SIG-M5 treated with dmso at 0.1 percent for 504 hours (cell line): ENCODE data around the gene KLF6.

Experiments
- DNase-seq: peaks from one replicate; lab custom pipeline; 2025; ENCODE audit not compliant: unreplicated experiment; lab: John Stamatoyannopoulos, UW

Gene KLF6

GRCh38 chr10:3775696-3776551 is 9.1 kb downstream of the KLF6 start:
- DNase-seq, result peak; percentile 31

- no peak for DNase-seq
Observed at GRCh38 chr10:3774814-3775695, 10.0 kb downstream of the KLF6 start.

- DNase-seq, result no peak
Observed at GRCh38 chr10:3774018-3774813, 10.8 kb downstream of the KLF6 start.

- no peak for DNase-seq
Observed at GRCh38 chr10:3773460-3774017, 11.5 kb downstream of the KLF6 start.

- DNase-seq, result no peak
Observed at GRCh38 chr10:3772361-3773171, 12.4 kb downstream of the KLF6 start.

- no peak for DNase-seq
Observed at GRCh38 chr10:3770611-3771110, 14.3 kb downstream of the KLF6 start.

- no peak for DNase-seq
Observed at GRCh38 chr10:3769556-3769955, 15.5 kb downstream of the KLF6 start.

- no peak for DNase-seq
Observed at GRCh38 chr10:3766046-3766756, 18.8 kb downstream of the KLF6 start.

GRCh38 chr10:3765146-3765545 is 19.9 kb downstream of the KLF6 start:
- no peak for DNase-seq

GRCh38 chr10:3764626-3765112 is 20.3 kb downstream of the KLF6 start:
- DNase-seq, result no peak

GRCh38 chr10:3763852-3764625 is 21.0 kb downstream of the KLF6 start:
- DNase-seq, result no peak

- DNase-seq, result no peak
Observed at GRCh38 chr10:3763035-3763456, 22.0 kb downstream of the KLF6 start.

GRCh38 chr10:3762309-3762708 is 22.7 kb downstream of the KLF6 start:
- DNase-seq, result no peak

- no peak for DNase-seq
Observed at GRCh38 chr10:3761904-3762303, 23.1 kb downstream of the KLF6 start.

GRCh38 chr10:3761021-3761686 is 23.9 kb downstream of the KLF6 start:
- DNase-seq, result peak; percentile 80

GRCh38 chr10:3760083-3760482 is 24.9 kb downstream of the KLF6 start:
- DNase-seq, result no peak

GRCh38 chr10:3759397-3759796 is 25.6 kb downstream of the KLF6 start:
- no peak for DNase-seq

- no peak for DNase-seq
Observed at GRCh38 chr10:3758491-3758970, 26.5 kb downstream of the KLF6 start.
